HG03064 (cell line): Measurements from ENCODE around the gene KCNH1.
"Not testable (repeated sequence)": the region's sequence is repeated elsewhere in the genome, so short reads cannot be mapped to it uniquely, and the experiment has no call there.

Experiments
- ATAC-seq: cut with Tn5 transposase; IDR thresholded peaks from one replicate; pipeline ENCODE4 v1.9.1; 2021; ENCODE audit warnings: low read depth; ENCODE audit not compliant: unreplicated experiment

Gene KCNH1

DNA sequence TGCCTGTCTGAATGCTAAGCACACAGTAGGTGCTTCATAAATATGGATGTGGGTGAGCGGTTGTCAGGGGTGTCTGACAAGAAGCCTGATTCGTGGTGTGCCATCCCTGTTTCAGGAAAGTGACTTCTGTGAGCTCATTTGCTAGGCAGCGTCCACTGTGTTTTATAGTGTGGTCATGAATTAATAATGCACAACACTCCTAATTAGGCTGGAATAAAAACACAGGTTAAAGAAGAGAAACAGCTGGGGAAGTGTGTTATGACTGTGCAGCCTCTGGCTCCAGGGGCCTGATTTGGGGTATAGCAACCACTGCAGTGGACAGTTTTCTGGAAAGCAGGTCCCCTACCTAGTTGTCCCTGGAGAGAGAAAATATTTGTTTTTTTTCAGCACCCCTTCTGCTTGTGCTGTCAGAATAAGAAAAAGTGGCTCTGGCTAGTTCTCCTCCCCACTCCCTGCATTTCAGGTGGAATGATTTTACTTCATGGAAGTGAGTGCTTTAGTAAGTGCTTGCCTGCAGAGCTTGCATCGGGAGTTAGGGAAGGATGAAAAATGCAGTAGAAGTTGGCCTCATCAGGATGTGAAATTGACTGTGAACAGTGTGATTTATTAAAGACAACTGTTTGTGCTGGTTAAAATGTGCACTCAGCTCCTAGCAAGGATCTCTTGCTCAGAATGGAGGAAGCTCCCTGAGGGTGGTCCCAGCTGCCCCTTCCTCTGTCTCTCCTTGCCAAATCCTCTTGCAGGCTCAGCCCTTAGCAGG is 471.5 kb downstream of the KCNH1 start:
- no peak for ATAC-seq

DNA sequence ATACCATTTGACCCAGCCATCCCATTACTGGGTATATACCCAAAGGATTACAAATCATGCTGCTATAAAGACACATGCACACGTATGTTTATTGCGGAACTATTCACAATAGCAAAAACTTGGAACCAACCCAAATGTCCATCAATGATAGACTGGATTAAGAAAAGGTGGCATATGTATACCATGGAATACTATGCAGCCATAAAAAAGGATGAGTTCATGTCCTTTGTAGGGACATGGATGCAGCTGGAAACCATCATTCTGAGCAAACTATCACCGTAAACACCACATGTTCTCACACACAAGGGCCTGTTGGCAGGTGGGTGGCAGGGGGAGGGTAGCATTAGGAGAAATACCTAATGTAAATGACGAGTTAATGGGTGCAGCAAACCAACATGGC is 472.4 kb downstream of the KCNH1 start:
- not testable (repeated sequence) for ATAC-seq

DNA sequence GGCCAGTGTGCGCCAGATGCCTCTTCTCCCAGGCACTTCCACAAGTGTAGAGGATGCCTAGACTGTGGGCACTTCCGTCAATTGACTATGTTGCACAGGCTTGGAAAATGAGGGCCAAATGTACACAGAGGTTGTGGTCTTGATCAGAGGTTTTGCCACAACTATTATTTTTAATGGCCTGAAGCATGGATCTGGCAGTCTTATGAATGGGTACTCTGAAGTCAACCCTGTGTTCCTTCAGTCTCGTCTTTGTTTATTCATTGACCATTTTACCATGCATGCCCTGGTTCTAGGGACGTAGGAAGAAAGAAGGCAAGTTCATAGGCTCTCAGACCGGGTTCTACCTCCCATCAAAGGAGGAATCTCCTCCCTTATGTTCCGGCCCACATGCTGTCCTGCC is 476.1 kb downstream of the KCNH1 start:
- ATAC-seq = no peak

DNA sequence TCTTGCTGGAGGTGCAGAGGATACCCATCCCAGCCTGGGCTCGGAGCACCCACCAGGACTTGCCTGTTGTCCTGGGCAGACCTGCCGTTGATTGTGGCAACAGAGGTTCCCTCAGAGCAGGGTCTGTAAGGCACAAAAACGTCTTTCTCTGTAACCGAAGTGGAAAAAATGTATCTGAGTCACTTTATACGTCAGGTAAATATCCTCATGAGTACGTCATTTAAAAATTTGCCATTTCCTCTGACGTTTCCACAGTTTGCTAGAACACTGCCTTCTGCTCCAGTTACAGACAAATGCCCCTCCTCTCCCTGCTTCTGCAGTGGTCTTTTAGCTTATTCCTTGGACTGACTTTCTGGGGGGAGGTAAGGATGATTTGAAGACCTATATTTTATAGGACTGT is 478.4 kb downstream of the KCNH1 start:
- ATAC-seq = no peak

DNA sequence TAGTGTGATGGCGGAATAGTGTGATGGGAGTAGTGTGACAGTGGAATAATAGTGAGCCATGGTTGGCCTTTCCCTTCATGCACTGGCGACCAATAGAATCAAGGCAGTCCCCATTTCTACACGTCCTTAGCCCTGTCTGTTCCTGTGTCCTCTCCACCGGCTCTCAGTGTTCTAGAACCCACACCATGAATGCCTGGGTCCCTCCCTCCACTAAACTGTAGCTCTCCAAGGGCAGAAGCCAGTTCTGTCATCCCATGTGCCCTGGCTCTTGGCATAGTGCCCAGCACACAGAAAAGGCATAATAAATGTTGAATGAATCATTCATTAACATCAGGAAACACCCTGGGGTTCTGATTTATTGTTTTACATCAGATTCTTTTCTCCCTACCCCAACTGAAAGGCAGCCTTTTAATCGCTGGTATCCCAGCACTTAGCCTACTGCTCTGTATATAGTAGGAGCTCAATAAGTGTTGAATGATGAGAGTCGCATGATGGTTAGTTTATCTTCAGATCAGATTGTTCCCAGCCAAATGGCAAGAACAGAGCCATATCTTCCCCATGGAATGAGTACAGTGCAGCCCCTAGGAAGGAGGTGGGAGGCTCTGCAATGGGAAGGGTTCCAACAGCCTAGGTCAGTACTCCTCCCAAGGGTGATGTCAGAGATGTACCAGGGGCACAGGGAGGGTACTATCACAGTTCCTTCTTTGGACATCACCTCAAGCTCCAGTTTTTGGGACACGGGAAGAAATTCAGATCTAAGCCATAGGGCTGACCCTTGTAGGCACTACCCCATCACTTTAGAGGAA is 479.6 kb downstream of the KCNH1 start:
- no peak for ATAC-seq

DNA sequence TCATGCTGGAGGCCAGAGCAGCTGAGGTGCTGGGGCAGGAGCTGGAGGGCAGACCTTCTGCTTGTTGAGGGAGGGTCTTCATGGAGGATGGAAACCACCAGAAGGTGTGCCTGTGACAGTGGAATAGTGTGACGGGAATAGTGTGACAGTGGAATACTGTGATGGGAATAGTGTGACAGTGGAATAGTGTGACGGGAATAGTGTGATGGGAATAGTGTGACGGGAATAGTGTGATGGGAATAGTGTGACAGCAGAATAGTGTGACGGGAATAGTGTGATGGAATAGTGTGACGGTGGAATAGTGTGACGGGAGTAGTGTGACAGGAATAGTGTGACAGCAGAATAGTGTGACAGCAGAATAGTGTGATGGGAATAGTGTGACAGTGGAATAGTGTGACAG is 480.2 kb downstream of the KCNH1 start:
- ATAC-seq = no peak

DNA sequence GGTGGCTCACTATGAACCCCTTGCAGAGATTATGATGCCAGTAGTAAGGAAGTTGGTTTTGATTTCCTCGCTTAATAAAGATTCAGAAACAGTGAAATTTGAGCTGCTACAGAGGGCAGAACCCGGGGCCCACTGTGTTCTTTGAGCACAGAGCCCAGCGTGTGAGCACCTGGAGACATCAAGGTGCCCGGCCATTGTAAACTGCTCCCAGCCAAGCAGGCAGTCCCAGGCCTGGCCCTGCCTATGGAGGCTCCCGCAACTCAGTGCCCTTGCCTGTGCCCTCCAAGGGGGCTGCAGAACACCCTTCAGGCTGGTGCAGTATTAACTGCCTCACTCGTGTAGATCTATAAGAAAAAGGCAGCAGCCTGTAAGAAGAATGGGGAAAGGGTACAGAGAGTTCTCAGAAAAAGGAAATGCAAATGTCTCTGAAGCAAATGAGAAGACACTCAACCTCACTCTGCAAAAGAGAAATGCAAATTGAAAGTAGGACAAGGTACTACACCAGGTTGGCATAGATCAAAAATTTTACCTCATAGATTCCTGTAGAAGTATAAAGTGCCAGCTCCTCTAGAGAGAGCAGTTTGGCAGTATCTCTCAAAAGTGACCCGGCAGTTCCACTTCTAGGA is 481.5 kb downstream of the KCNH1 start:
- no peak for ATAC-seq

DNA sequence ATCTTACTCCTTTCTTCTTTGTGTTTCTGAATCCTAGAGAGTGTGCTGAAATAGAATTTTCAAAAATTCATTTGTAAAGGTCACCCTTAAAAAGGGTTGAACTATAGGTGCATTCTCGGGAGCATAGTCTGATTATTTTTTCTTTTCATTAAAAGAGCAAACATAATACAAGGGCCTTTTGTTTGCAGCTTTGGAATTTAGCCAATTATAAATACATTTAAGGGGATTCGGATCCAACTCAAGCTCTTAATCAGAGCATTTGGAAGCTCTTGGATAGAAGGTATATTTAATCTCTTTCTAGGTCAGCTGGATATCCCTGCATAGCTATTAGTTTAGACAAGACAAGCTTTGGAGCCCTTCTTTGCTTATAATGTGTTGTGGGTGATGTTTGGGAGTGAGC is 483.5 kb downstream of the KCNH1 start:
- no peak for ATAC-seq

DNA sequence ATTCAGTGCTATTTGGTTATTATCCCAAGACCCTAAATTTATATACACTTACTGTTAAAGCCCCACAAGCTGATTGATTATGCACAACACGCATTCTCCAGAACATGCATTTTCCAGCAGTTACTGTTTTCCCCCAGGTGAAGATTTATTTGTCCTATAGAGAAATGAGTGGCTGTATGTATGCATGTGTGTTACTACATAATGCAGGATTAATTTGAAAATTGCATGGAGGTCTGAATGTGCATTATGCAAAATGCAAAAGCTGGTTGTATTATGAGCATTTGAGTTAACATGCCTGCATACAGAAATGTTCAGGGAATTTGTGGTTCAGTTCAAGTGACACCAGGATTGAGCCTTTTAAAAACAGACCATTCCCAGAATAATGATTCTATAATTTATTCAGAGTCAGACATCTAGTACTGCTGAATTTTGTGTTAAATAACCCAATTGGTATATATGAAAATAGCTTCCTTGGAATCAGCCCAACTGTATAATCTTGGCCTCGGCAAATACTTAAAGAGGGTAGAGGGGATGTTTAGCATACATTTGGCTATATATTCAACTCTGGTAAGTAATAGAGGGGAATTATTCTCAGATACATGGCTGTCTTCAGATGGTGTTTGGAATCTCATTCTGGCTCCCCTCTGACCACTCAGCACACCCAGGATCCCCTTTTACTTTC is 485.2 kb downstream of the KCNH1 start:
- no peak for ATAC-seq

DNA sequence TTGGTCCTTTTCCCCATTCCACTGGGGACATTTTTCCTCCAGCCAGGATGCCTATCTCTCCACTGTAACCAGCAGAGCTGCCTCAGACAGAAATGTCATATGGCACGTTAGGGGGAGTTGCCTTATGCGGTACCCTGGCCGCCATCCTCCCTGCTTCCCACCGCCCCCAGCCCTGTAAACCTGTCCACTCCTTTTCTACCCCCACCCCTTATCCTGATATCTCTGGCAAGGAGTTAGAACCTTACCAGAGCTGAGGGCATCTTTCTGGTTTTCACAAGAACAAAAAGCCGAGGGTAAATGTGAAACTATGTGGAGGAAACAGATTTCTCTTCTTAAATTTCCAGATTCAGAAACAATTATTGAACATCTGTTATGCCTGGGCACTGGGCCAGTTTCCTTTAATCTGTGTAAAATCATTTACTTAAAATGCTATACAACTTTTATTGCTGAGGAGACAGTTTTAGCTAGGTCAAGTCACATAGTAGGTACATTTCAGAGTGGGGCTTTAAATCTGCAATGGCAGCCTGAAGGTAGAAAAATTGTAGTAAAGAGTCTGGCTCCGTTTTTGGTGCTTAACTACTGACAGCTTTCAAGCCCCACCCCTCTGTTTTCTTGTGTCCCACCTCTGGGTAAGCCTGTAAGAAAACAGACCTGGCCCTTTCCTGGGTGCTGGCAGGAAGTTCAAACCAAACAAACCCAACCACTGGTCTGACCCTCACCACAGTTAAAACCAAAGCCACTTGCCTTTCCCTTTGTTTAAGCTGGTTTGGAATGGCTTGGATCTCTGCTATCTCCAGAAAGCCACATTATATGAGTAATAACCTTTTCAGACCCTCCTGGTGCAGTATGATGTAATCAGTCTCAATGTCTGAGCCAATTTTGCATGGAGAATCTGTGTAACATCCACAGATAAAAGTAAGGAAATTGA is 486.3 kb downstream of the KCNH1 start:
- ATAC-seq = no peak

DNA sequence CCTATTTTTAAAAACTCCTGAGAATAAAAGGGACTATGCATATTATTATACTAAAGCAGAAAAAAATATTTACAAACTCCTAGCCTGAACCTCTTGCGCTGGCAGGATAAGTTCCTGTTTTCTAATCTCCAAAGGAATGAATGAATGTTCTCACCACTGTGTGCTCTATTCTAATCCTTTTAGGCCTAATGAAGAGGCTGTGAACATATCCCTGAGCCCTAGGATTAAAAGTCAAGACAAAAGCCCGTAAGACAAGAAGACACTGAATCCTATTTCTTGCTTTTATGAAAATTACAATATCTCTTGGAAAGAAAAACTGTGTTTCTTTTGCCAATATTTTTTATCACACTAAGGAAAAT is 487.7 kb downstream of the KCNH1 start:
- ATAC-seq = no peak

DNA sequence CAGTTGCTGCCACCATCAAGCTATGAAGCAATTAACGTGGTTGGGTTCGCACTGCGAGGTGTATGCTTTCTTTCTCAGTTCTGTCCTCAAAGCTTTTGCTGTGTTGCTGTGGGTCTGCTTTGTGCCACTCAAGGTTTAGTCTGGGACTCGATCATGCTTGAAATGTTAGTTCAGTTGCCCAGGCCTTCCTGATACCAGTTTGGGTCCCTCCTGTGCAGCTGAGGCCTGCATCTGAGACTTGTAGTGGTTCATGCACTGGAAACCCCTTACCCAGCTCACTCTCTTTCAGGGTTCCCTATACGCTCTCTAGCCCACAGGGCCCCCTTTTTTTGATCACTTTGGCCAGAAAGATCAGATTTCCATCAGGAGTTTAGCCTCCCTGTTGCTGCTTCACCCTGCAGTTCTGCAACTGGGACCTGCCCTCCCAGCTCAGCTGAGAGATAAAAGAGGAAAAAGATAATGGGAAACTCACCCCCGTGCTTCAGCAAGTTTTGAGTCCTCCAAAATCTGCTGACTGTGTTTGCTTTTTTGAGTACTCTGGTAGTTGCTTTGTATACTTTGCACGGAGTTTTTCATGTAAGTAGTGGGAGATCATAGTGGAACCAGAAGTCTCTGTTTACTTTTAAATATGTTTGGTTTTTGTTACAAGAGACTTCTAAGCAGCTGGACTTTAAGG is 488.2 kb downstream of the KCNH1 start:
- ATAC-seq = no peak

DNA sequence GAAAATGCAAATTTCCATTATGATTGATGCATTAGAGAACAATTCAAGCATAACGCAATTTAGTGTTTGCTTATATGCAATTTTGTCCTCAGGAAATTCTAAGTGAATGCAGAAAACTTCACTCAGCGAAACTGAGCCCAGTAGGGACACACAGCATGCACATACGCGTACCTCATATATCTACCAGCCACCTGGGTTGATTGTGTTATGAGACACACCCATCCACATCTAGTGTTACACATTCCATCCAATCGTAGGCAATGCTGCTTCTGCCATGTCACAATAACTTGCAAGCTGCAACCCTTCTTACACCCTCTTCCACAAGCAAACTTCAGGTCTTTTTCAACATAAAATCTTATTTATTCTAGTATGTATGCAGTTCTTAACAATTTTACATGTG is 492.4 kb downstream of the KCNH1 start:
- no peak for ATAC-seq

DNA sequence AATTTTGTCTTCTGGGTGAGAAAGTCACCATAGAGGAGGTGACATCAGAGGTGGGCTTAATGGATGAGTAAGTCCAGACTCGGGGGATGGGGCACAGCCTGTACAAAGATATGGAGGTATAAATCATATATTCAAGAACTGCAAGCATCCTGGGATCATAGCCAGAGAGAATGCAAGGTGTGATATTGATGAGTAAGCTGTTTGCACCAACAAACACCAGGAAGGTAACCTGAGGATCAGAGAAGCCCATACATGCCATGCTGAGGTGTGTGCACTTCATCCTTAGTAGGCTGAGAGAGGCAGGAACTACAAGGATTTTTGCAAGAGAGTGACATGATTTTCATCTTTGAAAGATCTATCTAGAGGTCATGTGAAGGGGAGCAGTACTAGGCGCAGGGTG is 498.8 kb downstream of the KCNH1 start:
- no peak for ATAC-seq

DNA sequence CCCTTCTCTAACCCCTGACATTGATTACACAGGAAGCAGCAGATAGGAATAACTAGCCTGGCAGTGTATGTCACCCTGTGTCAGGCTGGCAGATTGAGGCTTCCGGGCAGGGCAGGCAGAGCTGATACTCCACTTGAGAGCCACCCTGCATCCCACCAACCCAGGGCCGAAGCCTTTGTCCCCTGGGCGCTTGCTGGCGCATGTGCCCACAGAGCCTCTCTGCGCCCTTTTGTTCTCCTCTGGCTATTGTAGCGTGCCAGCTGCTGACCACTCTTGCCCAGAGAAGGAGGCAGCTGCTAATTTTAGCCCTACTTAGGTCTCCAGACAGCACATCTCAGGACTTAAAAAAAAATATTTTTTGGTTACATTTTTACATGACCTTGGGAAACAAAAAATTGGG is 500.3 kb downstream of the KCNH1 start:
- ATAC-seq = no peak

DNA sequence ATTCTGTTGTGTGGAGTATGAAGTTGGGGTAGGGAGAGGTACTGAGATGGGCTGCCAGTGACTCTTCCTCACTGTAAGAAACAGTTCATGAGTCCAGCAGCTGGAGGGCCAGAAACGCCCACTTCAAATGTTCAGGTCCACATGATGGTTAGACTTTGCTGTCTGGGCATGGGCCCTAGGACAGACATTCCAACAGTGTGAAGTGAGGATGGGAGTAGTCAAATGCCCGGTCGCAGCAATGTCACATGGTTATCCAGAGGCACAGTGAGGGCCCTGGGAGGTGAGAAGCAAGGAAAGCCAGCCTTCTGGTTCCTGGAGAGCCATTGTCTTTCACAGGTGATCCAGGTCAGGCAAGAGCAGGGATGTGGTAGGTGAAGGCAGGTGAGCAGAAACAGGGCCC is 500.8 kb downstream of the KCNH1 start:
- no peak for ATAC-seq

DNA sequence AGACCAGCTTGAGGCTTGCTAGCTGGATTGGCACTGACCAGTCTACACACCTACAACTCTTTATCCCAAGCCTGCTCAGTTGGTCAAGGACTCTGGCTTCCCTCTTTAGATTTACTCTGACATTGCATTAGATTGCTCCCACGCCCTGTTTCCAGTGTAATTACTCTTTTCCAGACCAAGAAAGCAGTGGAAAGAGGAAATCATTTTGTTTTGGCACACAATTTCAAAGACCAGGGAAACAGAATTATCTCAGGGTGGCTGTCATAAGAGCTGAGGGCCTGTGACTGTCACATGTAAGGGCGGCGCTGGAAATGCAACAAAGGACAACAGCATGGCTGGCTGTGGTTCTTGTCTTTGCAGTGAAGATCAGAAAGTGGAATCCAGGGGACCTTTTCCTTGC is 502.5 kb downstream of the KCNH1 start:
- ATAC-seq = no peak

DNA sequence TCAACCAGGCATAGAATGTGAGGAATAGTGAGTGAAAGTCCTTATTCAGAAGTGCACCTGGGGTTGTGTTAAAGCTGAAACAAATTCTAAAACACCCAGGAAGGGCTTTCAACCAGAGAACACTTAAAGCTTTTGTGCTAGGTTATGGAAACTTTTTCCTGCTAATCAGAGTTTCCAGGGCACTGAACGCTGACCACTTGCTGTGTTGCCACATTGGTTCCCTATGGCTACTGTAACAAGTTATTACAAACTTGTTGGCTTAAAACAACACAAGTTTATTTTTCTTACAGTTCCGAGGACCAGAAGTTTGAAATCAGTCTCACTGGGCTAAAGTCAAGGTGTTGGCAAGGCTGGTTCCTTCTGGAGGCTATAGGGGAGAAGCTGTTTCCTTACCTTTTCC is 504.7 kb downstream of the KCNH1 start:
- no peak for ATAC-seq

DNA sequence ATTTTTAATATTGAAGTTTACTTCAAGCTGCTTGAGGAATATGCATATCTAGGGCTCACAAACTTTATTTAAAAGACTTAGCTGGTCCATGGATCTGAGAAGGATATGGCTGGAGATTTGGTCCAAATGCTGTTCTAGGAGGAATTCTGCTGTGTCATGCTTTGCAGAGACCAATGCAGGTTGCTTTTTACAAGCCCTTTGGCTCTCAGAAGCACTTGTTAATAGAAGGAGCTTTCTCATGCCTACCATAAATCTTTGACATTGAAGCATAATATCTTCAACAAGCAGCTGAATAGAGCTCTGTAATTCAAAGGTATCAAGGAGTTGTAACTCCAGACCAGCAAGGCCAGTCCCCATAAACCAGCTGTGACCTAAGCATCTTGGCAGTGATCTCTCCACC is 506.2 kb downstream of the KCNH1 start:
- no peak for ATAC-seq
